Measurements from ENCODE around the gene GLMP. TPM values are rescaled to one million over a fixed set of nuclear protein-coding genes. Genes with fewer than 3 reads are reported as not detected.

The GLMP gene
- total and polyA plus RNA-seq, 2 of the 13 experiments (the other 11 are each of a cell fraction or from before 2014, with no cell fraction given) = 44.6 to 75.8 TPM

DNA sequence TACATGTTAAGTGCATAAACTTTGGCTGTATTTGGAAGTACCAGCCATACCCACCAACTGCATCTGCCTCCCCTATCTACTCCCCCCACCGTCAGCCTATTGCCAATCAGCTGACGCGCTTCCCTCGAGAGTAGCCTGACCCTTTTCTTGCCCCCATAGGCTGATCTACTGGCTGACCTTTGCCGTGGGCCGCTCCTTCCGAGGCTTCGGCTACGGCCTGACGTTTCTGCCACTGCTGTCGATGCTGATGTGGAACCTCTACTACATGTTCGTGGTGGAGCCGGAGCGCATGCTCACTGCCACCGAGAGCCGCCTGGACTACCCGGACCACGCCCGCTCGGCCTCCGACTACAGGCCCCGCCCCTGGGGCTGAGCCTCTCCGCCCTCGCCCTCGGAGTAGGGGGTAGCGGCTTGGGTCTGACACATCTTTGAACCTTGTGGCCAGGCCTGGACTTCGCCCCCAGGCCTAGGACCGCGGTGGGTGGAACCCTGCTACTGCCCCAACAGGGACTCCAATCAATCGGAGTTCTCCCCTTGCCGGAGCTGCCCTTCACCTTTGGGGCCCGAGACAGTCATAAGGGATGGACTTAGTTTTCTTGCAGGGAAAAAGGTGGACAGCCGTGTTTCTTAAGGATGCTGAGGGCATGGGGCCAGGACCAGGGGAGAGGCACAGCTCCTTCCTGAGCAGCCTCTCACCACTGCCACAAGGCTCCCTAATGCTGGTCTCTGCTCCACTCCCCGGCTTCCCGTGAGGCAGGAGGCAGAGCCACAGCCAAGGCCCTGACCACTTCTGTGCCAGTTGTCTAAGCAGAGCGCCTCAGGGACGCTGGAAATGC, 4.0 kb downstream of the GLMP start (continued):
- TF ChIP-seq, protein P1, sequence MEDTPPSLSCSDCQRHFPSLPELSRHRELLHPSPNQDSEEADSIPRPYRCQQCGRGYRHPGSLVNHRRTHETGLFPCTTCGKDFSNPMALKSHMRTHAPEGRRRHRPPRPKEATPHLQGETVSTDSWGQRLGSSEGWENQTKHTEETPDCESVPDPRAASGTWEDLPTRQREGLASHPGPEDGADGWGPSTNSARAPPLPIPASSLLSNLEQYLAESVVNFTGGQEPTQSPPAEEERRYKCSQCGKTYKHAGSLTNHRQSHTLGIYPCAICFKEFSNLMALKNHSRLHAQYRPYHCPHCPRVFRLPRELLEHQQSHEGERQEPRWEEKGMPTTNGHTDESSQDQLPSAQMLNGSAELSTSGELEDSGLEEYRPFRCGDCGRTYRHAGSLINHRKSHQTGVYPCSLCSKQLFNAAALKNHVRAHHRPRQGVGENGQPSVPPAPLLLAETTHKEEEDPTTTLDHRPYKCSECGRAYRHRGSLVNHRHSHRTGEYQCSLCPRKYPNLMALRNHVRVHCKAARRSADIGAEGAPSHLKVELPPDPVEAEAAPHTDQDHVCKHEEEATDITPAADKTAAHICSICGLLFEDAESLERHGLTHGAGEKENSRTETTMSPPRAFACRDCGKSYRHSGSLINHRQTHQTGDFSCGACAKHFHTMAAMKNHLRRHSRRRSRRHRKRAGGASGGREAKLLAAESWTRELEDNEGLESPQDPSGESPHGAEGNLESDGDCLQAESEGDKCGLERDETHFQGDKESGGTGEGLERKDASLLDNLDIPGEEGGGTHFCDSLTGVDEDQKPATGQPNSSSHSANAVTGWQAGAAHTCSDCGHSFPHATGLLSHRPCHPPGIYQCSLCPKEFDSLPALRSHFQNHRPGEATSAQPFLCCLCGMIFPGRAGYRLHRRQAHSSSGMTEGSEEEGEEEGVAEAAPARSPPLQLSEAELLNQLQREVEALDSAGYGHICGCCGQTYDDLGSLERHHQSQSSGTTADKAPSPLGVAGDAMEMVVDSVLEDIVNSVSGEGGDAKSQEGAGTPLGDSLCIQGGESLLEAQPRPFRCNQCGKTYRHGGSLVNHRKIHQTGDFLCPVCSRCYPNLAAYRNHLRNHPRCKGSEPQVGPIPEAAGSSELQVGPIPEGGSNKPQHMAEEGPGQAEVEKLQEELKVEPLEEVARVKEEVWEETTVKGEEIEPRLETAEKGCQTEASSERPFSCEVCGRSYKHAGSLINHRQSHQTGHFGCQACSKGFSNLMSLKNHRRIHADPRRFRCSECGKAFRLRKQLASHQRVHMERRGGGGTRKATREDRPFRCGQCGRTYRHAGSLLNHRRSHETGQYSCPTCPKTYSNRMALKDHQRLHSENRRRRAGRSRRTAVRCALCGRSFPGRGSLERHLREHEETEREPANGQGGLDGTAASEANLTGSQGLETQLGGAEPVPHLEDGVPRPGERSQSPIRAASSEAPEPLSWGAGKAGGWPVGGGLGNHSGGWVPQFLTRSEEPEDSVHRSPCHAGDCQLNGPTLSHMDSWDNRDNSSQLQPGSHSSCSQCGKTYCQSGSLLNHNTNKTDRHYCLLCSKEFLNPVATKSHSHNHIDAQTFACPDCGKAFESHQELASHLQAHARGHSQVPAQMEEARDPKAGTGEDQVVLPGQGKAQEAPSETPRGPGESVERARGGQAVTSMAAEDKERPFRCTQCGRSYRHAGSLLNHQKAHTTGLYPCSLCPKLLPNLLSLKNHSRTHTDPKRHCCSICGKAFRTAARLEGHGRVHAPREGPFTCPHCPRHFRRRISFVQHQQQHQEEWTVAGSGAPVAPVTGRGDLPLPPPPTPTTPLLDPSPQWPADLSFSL (CRISPR knock-in tag; IDR thresholded peaks at IDR 0.05) = no peak
- TF ChIP-seq ZNF572 (CRISPR knock-in tag; IDR thresholded peaks at IDR 0.05) = 0 out of 2 replicates have a peak, but pooled peaks have one; percentile 65
- 0 out of 2 replicates have a peak, but pooled peaks have one; percentile 47 for TF ChIP-seq ZNF335 (CRISPR knock-in tag; IDR thresholded peaks at IDR 0.05)
- TF ChIP-seq GATAD2A (CRISPR knock-in tag; IDR thresholded peaks at IDR 0.05) = peak; percentile 85
- peak; percentile 60; the same call in 1 of the 2 replicates for TF ChIP-seq IRF2 (CRISPR knock-in tag; IDR thresholded peaks at IDR 0.05)
- TF ChIP-seq NCOA1 (CRISPR knock-in tag; IDR thresholded peaks at IDR 0.05) = 0 out of 2 replicates have a peak, but pooled peaks have one; percentile 45
- TF ChIP-seq ZNF512B (CRISPR knock-in tag; IDR thresholded peaks at IDR 0.05; ENCODE audit: borderline replicate concordance) = no peak
- peak; percentile 67 for TF ChIP-seq HDAC2 (CRISPR knock-in tag; IDR thresholded peaks at IDR 0.05)
- no peak for TF ChIP-seq ZFP36L2 (CRISPR knock-in tag; IDR thresholded peaks at IDR 0.05)
- no peak for TF ChIP-seq MTF2 (CRISPR knock-in tag; IDR thresholded peaks at IDR 0.05; ENCODE audit: borderline replicate concordance)
- peak; percentile 74; the same call in 1 of the 2 replicates for TF ChIP-seq ZBTB4 (CRISPR knock-in tag; IDR thresholded peaks at IDR 0.05; ENCODE audit: borderline replicate concordance)
- peak; percentile 50; the same call in 1 of the 2 replicates for TF ChIP-seq ZNF235 (CRISPR knock-in tag; IDR thresholded peaks at IDR 0.05; ENCODE audit: borderline replicate concordance)
- peak; percentile 84 for TF ChIP-seq ZFP36L1 (CRISPR knock-in tag; IDR thresholded peaks at IDR 0.05)
- TF ChIP-seq DDIT3 (CRISPR knock-in tag; IDR thresholded peaks at IDR 0.05) = 0 out of 2 replicates have a peak, but pooled peaks have one; percentile 7
